SJSA1 (cell line): ENCODE data around the gene ATP13A3. TPM values are rescaled to one million over a fixed set of nuclear protein-coding genes. Genes with fewer than 3 reads are reported as not detected.

Experiments
- DNase-seq, 2 experiments: peaks; one replicate each; pipeline ENCODE4 v3.0.0-alpha.2; 2015 to 2020; ENCODE audit warnings: low spot score in 2 of 2, low read depth in 1 of 2
- H3K27ac ChIP-seq: fragments of 250-450 bp; sonication (Bioruptor Pico); 2 replicates; pipeline ENCODE4 v1.5.1; 2020; ENCODE audit warnings: mild to moderate bottlenecking, moderate library complexity
- H3K27me3 ChIP-seq: fragments of 250-450 bp; sonication (Bioruptor Pico); replicated peaks from 2 replicates; pipeline ENCODE4 v1.5.1; 2020; ENCODE audit warnings: mild to moderate bottlenecking, moderate library complexity
- H3K36me3 ChIP-seq: fragments of 250-450 bp; sonication (Bioruptor Pico); 2 replicates; pipeline ENCODE4 v1.5.1; 2020; ENCODE audit warnings: mild to moderate bottlenecking
- H3K4me1 ChIP-seq: fragments of 250-450 bp; sonication (Bioruptor Pico); replicated peaks from 2 replicates; pipeline ENCODE4 v1.6.1; 2021; ENCODE audit warnings: mild to moderate bottlenecking
- H3K4me3 ChIP-seq: fragments of 250-450 bp; sonication (Bioruptor Pico); 2 replicates; pipeline ENCODE4 v1.5.1; 2020; ENCODE audit warnings: mild to moderate bottlenecking
- H3K9me3 ChIP-seq: fragments of 250-450 bp; sonication (Bioruptor Pico); replicated peaks from 2 replicates; pipeline ENCODE4 v1.5.1; 2020; ENCODE audit warnings: mild to moderate bottlenecking
- total RNA-seq: library from RNA; depleted of rRNA; stranded (reverse); fragments of >200 nt; shearing (Covaris generic); gene quantifications from 2 replicates; pipeline ENCODE4 v1.2.3, GENCODE V29; 2014

The ATP13A3 gene
- total RNA-seq, 1 experiment from 2014 or later, result 135 TPM

DNA sequence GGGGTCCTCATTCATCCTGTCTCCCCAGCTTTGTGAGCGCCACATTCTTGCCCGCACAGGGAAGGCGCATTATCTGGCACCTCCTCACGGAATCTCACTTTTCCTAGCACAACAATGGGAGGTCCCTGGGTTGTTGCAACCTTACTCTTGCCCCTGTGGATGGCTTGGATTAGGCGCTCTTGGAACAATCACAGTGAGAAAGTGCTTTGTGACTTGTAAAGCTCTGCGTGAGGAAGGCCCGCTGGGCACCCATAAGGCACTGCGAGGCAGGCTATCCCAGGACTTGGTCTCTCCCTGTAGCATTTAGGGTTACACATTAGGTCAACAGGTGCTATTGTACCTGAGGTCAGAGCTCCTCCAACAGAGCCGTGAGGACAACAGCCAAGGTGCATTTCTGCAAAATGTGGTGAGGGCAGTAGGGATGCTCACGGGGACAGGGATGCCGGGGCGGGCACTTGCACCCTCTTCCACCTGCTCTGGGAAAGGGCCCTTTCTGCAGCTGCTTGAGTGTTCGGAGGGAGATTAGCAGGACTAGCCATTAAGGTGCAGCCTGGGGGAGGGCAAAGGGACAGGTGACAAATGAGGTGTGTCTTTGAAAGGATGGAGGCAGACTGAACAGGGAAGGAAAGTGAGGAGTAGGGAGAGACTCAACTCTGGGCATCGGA, 103.4 kb downstream of the ATP13A3 start:
- no peaks in the 10 kb centered on the region for H3K4me1 ChIP-seq
- H3K27ac ChIP-seq, result no peak overlapping the region
- H3K9me3 ChIP-seq, result no peaks in the 10 kb centered on the region
- H3K27me3 ChIP-seq, result no peaks in the 10 kb centered on the region
- no peak overlapping the region for H3K4me3 ChIP-seq
- DNase-seq, result no peak
- no peaks in the 10 kb centered on the region for H3K36me3 ChIP-seq

GRCh38 chr3:194382892-194383223, 103.9 kb downstream of the ATP13A3 start:
- Histone ChIP-seq H3K4me1 (no peaks in the 10 kb centered on the region), H3K36me3 (no peaks in the 10 kb centered on the region), H3K27me3 (no peaks in the 10 kb centered on the region), H3K9me3 (no peaks in the 10 kb centered on the region), H3K27ac (no peak overlapping the region), H3K4me3 (no peak overlapping the region)
- no peak for DNase-seq

DNA sequence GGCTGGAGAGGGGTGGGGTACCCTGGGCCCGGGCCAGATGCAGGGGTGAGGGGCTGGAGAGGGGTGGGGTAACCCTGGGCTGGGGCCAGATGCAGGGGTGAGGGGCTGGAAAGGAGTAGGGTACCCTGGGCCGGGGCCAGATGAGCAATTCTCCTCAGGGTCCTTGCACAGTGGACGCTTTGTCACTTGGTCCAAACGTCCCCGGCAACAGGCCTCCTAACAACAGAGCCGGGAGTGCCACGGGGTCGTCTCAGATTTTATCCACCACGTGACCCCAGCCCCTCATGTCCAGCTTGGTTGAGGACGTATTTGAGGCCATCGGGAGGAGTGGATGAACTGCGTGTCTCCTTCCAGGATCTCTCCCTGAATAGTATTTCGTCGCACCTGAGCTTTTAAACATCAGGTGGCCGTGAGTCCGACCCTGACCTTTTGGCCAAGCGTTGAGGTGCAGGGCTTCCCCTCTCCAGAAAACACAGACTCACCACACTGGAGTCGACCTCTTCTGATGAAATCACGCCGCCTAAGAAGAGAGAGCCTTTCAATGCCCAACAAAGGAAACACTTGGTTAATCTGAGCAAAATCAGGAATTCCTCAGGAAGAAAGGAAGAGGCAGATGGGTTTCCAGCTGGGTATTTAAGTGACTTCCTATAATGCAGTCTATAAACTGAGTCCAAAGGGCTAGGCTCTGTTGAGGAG, 104.5 kb downstream of the ATP13A3 start:
- no peak overlapping the region for H3K27ac ChIP-seq
- H3K4me1 ChIP-seq, result no peaks in the 10 kb centered on the region
- DNase-seq, result no peak
- no peaks in the 10 kb centered on the region for H3K36me3 ChIP-seq
- no peak overlapping the region for H3K4me3 ChIP-seq
- H3K9me3 ChIP-seq, result no peaks in the 10 kb centered on the region
- H3K27me3 ChIP-seq, result no peaks in the 10 kb centered on the region

GRCh38 chr3:194381460-194381875, 105.3 kb downstream of the ATP13A3 start:
- Histone ChIP-seq H3K4me1 (no peaks in the 10 kb centered on the region), H3K27me3 (no peaks in the 10 kb centered on the region), H3K36me3 (no peaks in the 10 kb centered on the region), H3K4me3 (no peak overlapping the region), H3K9me3 (no peaks in the 10 kb centered on the region), H3K27ac (no peak overlapping the region)
- DNase-seq, result no peak

DNA sequence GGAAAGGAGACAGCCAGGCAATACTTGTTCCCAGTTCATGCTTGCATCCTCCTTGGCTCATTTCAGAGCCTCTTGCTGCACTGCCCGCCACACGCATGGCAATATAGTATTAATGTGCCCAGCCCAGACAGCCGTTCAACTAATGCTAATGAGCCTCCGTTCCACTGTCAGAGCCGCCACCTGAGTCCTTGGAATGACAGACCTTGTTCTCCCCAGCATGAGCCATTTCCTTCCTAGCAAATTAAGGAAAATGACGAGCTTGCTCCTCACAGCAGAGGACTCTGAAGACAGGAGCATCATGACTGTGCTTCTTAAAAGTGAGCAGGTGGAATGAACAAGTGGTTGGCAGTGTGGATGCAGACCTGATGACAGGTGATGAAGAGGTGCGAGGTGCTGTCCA, 106.5 kb downstream of the ATP13A3 start:
- no peak overlapping the region for H3K27ac ChIP-seq
- no peaks in the 10 kb centered on the region for H3K36me3 ChIP-seq
- no peaks in the 10 kb centered on the region for H3K9me3 ChIP-seq
- H3K27me3 ChIP-seq, result no peaks in the 10 kb centered on the region
- DNase-seq, result no peak
- no peaks in the 10 kb centered on the region for H3K4me1 ChIP-seq
- H3K4me3 ChIP-seq, result no peak overlapping the region

- DNase-seq, result no peak
- no peaks in the 10 kb centered on the region for H3K27me3 ChIP-seq
Measured at GRCh38 chr3:194379651-194380050, 107.2 kb downstream of the ATP13A3 start.

GRCh38 chr3:194379231-194379630, 107.6 kb downstream of the ATP13A3 start:
- Histone ChIP-seq H3K36me3 (no peaks in the 10 kb centered on the region), H3K9me3 (no peaks in the 10 kb centered on the region), H3K4me1 (no peaks in the 10 kb centered on the region), H3K4me3 (no peak overlapping the region), H3K27me3 (no peaks in the 10 kb centered on the region), H3K27ac (no peak overlapping the region)
- no peak for DNase-seq

More at GRCh38 chr3:194379651-194380050, 107.2 kb downstream of the ATP13A3 start:
- no peaks in the 10 kb centered on the region for H3K36me3 ChIP-seq
- no peaks in the 10 kb centered on the region for H3K9me3 ChIP-seq
- no peak overlapping the region for H3K27ac ChIP-seq
- no peak overlapping the region for H3K4me3 ChIP-seq
- H3K4me1 ChIP-seq, result no peaks in the 10 kb centered on the region

DNA sequence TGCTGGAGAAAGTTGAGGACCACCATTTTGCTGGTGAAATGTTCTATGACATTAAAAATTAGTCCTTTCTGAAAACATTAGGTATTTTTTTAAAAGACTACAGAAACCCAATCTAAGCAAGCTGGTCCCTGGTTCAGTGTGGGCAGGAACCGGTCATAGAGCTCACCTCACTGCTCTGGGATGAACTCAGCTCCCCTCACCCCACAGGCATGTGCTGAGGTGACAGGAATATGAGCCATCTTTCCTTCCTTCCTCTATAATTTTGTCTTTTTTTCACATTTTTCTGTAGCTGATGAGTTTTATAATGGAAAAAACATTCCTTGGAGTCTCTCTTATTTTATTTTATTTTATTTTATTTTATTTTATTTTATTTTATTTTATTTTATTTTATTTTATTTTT, 109.1 kb downstream of the ATP13A3 start:
- no peaks in the 10 kb centered on the region for H3K9me3 ChIP-seq
- H3K4me3 ChIP-seq, result no peak overlapping the region
- no peaks in the 10 kb centered on the region for H3K36me3 ChIP-seq
- no peaks in the 10 kb centered on the region for H3K4me1 ChIP-seq
- H3K27ac ChIP-seq, result no peak overlapping the region
- no peaks in the 10 kb centered on the region for H3K27me3 ChIP-seq
- DNase-seq, result no peak

DNA sequence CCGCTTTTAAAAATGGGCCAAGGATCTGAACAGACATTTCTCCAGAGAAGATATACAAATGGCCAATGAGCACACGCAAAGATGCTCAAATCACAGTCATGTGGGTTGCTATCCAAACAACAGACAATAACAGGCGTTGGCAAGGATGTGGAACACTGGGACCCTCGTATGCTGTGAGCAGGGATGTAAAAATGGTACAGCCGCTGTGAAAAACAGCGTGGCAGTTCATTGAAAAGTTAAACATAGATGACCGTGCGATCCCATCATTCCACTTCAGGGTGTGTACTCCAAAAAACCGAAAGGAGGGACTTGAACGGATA, 110.6 kb downstream of the ATP13A3 start:
- no peaks in the 10 kb centered on the region for H3K27me3 ChIP-seq
- DNase-seq, result no peak
- H3K9me3 ChIP-seq, result no peaks in the 10 kb centered on the region
- no peak overlapping the region for H3K27ac ChIP-seq
- no peaks in the 10 kb centered on the region; the same call in 1 of the 2 replicates for H3K4me1 ChIP-seq
- H3K4me3 ChIP-seq, result no peak overlapping the region
- no peaks in the 10 kb centered on the region for H3K36me3 ChIP-seq

DNA sequence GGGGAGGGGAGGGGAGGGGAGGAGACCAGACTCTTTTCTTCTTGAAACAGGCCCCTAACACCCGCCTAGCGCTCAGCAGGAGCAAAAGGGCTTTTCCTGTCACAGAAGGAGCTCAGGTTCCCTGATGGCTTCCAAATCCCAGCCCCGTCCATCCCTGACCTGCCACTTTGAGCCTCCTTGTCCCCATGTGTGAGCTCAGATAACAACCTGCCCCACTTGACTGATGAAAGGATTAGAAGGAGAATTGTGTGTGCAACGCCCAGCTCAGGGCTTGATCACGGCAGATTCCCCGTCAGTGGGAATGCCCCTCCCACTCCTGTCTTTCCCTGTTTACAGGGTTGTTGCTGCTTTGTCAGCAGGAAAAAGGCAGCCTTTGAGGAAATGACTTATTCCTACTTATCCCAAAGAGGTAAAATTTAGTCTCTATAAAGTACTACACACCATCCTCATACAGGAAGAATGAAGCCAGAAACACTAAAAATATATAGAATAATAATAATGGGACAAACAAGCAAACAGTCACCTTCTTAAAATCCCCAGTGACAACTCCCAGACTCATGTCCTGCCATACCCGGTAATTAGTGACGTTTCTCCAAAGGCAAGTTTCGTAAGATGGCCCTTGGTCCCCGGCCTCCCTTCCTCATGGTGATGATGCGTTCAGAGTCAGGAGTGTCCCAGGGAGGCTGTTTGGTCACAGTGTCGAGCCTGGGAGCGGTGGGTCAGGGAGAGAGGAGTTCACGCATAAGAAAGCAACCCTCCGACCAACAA, 111.1 kb downstream of the ATP13A3 start:
- Histone ChIP-seq H3K36me3 (no peaks in the 10 kb centered on the region), H3K9me3 (no peaks in the 10 kb centered on the region), H3K27ac (no peak overlapping the region), H3K27me3 (no peaks in the 10 kb centered on the region), H3K4me3 (no peak overlapping the region), H3K4me1 (peaks cover 5% of the 10 kb centered on the region)
- DNase-seq, result no peak

DNA sequence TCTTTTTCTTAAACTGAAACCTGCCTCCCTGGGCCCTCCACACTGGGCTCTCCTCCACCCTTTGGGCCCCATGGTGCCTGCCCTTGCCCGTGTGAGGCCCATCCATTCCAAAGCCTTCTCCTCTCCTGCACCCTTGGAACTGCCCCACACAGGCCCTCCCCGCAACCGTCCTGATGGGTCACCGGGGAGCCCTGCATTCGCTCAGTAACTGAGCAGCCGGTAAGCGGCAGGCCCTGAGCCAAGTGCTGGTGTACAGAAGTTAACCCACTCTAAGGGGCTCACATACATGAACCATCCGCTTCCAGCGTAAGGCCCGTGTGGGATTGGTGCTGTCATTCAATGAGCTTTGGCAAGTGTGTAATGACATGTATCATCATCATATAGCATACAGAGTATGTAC, 111.9 kb downstream of the ATP13A3 start:
- no peaks in the 10 kb centered on the region for H3K36me3 ChIP-seq
- H3K4me1 ChIP-seq, result peaks cover 13% of the 10 kb centered on the region
- no peak overlapping the region for H3K27ac ChIP-seq
- H3K9me3 ChIP-seq, result no peaks in the 10 kb centered on the region
- H3K27me3 ChIP-seq, result no peaks in the 10 kb centered on the region
- no peak for DNase-seq
- H3K4me3 ChIP-seq, result no peak overlapping the region

- no peak for DNase-seq
- Histone ChIP-seq H3K27ac (no peak overlapping the region), H3K36me3 (no peaks in the 10 kb centered on the region), H3K27me3 (no peaks in the 10 kb centered on the region), H3K4me3 (no peak overlapping the region), H3K4me1 (peaks cover 23% of the 10 kb centered on the region), H3K9me3 (no peaks in the 10 kb centered on the region)
Measured at GRCh38 chr3:194373899-194374298, 112.9 kb downstream of the ATP13A3 start.

DNA sequence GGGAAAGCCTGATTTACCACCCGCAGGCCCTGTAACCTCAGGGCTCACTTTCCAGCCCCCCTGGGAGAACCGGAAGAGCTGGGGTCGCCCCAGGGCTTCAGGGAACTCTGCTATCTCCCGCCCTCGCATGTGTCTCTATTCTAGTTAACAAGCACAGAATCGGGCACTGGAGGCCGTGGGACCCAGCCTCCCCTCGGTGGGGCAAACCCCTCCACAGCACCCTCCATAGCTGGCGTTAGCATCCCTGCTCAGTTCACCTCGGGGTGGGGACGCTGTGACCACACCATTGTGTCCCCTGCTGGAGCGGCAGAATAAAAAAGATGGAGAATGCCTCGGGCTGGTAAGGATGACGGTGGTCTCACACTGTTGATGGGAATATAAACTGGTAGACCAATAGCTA, 113.8 kb downstream of the ATP13A3 start:
- Histone ChIP-seq H3K4me3 (no peak overlapping the region), H3K4me1 (peaks cover 32% of the 10 kb centered on the region), H3K27me3 (no peaks in the 10 kb centered on the region), H3K27ac (no peak overlapping the region), H3K36me3 (no peaks in the 10 kb centered on the region), H3K9me3 (no peaks in the 10 kb centered on the region)
- DNase-seq, result no peak

- Histone ChIP-seq H3K9me3 (no peaks in the 10 kb centered on the region), H3K36me3 (no peaks in the 10 kb centered on the region), H3K4me1 (peaks cover 32% of the 10 kb centered on the region), H3K4me3 (no peak overlapping the region), H3K27ac (peak overlapping the region; percentile 30; the same call in 1 of the 2 replicates), H3K27me3 (no peaks in the 10 kb centered on the region)
- peak in 1 of 2 experiments; percentile 31 for DNase-seq
Measured at GRCh38 chr3:194370753-194371152, 116.0 kb downstream of the ATP13A3 start.
